AG09309 (cell line): ENCODE results near the gene SLC26A2.

Source experiments
- DNase-seq: peaks from one replicate; pipeline ENCODE4 v3.0.0-alpha.2; 2010; ENCODE audit warnings: low read depth
- H3K4me3 ChIP-seq: 2 replicates; pipeline ENCODE4 v1.5.1; 2011; ENCODE audit warnings: mild to moderate bottlenecking, low read depth, low read length, moderate library complexity; ENCODE audit not compliant: control insufficient read depth
- TF ChIP-seq, protein P1 (sequence below): IDR thresholded peaks from 2 replicates; pipeline ENCODE4 v1.5.1; 2011; ENCODE audit warnings: mild to moderate bottlenecking, low read depth, low read length, inconsistent platforms; ENCODE audit not compliant: insufficient read depth, control insufficient read depth; ENCODE audit errors: missing control alignments

SLC26A2 gene

DNA sequence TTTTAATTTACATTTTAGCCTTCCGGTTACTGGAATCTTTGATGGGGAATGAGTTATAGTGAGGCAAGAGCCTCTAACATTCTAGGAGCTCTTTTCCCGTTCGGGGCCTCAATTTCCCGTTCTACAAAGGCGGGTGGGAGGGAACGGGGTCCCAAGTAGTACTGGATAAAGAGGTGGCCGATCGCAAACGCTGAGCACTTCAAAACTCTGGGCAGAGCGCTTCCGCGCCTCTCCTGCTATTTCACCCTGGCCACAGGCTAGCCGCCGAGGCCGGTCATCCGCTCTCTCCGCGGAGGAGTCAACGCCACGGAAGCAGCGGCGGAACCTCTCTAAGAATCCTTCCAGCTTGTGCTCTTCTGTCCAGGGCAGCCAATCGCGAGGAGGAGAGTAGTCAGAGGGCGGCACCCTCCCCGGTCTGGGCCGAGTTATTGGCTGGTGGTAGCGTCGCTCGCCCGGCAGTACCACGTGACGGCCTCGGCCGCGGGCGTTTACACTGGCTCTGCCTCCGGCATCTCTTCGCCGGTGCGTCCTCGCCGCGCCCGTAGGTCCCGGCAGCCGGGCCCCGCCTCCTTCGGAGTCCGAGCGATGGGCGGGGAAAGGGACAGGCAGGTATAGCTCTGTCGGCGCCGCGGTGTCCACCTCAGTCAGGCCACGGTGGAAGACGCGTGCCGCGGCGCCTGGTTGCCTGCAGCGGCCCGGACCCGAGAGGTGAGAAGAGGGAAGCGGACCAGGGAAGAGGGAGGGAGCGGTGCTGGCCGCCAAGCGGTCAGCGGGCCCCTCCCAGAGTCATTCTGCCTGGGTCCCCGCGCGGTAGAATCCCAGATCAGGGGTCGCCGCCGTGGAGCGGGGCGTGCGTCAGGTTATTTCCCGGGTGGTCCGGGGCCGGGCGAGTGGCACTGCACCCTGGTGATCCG, at the start of gene SLC26A2:
Gene SLC26A2 (plus strand): TSS at position 487 of the 914 bp plus-strand sequence. CDS start 16,895 bp downstream, outside the sequence.
- H3K4me3 ChIP-seq, result peak within 1 kb of the TSS; percentile 77
- peak; percentile 89 for DNase-seq
- TF ChIP-seq, protein P1, sequence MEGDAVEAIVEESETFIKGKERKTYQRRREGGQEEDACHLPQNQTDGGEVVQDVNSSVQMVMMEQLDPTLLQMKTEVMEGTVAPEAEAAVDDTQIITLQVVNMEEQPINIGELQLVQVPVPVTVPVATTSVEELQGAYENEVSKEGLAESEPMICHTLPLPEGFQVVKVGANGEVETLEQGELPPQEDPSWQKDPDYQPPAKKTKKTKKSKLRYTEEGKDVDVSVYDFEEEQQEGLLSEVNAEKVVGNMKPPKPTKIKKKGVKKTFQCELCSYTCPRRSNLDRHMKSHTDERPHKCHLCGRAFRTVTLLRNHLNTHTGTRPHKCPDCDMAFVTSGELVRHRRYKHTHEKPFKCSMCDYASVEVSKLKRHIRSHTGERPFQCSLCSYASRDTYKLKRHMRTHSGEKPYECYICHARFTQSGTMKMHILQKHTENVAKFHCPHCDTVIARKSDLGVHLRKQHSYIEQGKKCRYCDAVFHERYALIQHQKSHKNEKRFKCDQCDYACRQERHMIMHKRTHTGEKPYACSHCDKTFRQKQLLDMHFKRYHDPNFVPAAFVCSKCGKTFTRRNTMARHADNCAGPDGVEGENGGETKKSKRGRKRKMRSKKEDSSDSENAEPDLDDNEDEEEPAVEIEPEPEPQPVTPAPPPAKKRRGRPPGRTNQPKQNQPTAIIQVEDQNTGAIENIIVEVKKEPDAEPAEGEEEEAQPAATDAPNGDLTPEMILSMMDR, result no peak

DNA sequence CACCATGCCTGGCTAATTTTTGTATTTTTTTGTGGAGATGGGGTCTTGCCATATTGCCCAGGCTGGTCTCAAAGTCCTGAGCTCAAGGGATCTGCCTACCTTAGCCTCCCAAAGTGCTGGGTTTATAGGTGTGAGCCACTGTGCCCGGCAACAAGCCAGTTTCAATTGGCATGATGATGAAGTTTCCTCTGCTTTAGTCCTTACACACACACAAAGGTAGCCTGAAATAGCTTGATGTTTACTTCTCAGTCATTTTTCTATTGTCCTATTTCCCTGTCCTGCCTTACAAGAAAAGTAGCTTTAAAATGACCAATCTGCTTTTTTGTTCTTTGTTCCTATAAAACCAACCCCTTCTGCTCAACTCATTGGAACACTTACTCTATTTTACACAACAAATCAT, 49.5 kb upstream of the SLC26A2 start:
- TF ChIP-seq, protein P1, result no peak
- H3K4me3 ChIP-seq, result no peak overlapping the region
- DNase-seq, result no peak

DNA sequence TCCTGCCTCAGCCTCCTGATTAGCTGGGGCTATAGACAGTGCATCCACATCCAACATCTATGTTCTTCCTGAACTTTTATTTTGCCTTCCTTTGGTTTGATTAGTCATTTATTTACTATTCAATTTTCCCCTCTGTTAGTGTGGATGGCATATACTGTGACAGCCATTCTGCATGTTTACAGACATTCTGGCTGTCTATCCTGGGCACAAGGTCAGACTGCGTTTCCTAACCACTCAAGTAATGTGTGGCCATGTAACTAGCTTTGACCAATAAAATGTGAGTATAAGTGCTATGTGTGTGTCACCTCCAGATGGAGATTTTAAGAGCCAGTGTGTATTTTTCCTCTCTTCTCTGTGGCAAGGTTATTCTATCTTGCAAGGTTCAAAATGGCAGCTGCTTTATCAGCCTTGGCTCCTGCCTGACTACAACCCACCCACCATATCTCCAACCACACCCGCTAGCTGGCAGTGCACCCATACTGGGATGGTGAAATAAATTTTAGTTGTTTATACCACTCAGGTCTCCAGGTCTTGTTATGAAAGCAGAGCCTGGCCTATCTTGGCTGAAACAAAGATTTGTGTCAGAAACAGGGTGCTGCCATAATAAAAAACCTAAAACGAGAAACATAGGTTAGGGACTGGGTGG, 48.2 kb upstream of the SLC26A2 start:
- TF ChIP-seq, protein P1, result no peak
- no peak overlapping the region for H3K4me3 ChIP-seq
- DNase-seq, result no peak

DNA sequence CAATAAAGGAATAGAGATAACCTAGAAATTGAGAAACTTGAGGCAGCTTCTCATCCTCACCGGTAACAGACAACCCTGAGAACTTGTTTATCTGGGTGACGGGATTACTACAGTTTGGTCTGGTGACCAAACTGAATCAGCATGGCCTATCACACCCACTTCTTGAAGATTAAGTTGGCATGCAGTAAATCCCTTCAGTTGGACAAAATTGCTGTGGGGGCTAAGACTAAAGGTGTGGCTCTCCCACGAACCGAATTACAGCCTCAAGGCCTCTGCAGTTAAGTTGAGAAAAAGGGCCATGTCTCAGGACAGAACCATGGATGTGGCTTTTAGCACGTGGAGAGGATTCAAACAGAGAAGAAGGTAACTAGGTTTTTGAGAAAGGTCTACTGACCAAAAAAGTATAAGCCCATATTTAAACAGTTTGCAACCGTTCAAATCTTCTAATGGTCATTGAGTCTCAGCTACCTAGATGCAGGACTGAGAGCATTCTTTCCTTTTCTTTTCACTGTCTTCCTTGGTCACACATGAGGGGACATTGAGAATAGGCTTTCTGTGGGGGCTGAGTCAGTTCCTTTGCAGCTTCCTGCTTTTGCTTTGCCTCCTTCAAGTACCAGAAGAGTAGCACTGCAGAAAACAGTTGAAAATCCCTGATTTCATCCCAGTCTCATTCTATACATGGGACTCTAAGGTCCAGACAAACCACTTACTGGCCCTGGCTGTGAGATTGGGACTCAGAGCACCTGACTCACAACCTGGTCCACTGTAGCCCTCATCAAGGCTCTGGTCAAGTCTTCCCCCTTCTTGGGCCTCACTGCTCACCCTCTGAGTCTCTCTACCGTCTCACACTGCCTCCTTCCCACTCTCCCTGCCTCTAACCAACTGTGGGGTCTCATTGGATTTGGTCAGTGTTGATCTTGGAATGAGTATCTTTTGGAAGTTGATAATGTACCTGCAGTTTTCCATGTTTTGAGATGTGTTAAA, 46.8 kb upstream of the SLC26A2 start:
- TF ChIP-seq, protein P1, result no peak
- no peak for DNase-seq
- no peak overlapping the region for H3K4me3 ChIP-seq

DNA sequence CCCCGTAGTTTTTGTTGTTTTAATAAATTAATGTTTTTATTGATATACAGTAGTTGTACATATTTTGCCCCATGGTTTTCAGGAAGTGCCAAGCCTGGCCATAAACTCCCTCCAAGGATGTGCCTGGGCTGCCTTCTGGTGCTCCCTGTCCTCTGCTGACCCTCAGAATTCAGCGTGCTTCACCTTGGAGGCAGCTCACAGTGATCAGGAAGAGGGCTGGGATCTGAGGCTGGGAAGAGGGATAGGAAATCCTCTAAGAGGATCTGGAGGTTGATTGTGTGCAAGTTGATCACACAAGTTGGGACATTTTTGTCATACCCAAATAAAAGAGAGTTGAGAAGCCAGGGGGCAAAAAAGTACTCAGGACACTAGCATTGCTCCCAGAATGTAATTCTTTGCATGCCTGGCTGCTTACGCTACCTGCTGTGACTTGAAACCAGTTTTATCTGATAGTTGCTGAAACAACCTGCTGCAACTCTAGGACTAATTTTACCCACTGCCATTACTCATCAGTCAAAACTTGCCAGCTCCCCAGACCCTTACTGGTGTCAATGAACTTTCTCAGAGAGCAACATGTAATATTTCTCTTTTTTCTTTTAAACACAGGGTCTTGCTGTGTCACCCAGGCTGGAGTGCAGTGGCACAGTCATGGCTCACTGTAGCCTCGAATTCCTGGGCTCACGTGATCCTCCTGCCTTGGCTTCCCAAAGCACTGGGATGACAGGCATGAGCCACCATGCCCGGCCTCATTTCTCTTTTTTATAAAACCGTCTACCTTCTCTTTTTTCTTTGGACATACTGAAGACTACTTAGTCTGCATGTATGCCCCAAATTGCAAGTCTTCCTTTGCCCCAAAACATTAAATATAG, 44.9 kb upstream of the SLC26A2 start:
- H3K4me3 ChIP-seq, result no peak overlapping the region
- TF ChIP-seq, protein P1, result no peak
- DNase-seq, result no peak
